ENCODE results near the gene CD47. TPM values are rescaled to one million over a fixed set of nuclear protein-coding genes. Genes with fewer than 3 reads are reported as not detected.

The CD47 gene
- total RNA-seq, 5 donors from 2014 or later (not counting 1 experiment from before 2014, with no cell fraction given), result 154 to 186 (median 161) TPM

DNA sequence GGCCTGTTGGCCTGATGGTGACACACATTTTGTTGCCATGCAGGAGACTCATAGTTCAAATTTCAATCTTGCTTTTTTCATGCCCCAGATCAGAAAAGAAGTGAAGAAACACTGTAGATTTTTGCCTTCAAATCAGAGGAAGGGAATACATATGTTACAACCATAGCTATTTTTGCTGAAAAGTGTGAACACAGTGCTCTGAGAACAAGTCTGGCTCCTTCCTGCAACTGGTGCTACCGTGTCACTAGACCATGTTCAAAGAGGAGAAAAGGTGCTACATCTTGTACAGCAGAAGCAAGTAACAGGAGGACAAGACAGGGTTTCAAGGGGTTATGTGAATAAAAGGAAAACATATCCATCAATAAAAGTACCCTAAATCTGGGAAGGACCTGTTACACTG lies 44.6 kb downstream of the CD47 start:
- H3K9me3 ChIP-seq, result no peaks in the 10 kb centered on the region
- no peak overlapping the region for H3K4me3 ChIP-seq (ENCODE audit: control insufficient read depth in 1 of 2, extremely low read depth in 1 of 2, low read length in 1 of 2)
- no peak for ATAC-seq (replicated peaks in 1 of 4)
- ChIA-PET POLR2A (no interaction called here), CTCF (no interaction called here)
- Mint-ChIP-seq H3K36me3 (peaks cover 56% of the 10 kb centered on the region), H3K4me1 (peaks cover 25 to 33% (median 31%) of the 10 kb centered on the region in 3 donors), H3K27ac (peak overlapping the region; percentile 10 to 34), H3K4me3 (no peak overlapping the region), H3K9me3 (no peaks in the 10 kb centered on the region), H3K27me3 (no peaks in the 10 kb centered on the region)
- H3K36me3 ChIP-seq (ENCODE audit: control insufficient read depth in 2 of 2, extremely low read depth in 1 of 2, insufficient read depth in 1 of 2, low read length in 1 of 2), result peaks cover 0 to 66% of the 10 kb centered on the region in 2 donors
- H3K27ac ChIP-seq (ENCODE audit: low read length), result no peak overlapping the region
- no peaks in the 10 kb centered on the region for H3K27me3 ChIP-seq (replicated peaks in 1 of 2; ENCODE audit: control insufficient read depth in 2 of 2, extremely low read depth in 1 of 2, insufficient read depth in 2 of 2, low read length in 1 of 2)
- H3K4me1 ChIP-seq (ENCODE audit: control insufficient read depth in 1 of 2, extremely low read depth in 1 of 2, insufficient read depth in 2 of 2, low read length in 2 of 2), result no peaks in the 10 kb centered on the region
- DNase-seq, result no peak
- no CpG with 5 or more reads among the region's 1 CpG for WGBS (ENCODE audit: insufficient coverage)

DNA sequence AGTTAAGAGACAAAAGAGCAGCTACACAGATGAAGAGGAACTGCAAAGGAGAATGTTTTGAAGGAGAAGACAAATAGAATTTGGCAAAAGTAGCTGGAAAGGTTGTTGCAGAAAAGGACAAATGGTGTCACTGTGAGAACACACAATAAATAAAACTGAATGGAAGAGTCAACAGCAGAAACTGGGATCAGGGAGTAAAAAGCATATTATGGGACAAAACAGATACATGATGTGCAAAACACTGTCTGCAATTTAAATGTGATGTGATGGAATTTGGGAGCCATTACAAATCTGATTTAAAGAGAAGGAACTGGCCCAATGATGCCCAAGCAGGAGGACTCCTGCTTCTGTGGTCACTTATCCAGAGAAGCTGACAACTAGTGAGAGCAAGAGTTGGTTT lies 46.1 kb downstream of the CD47 start:
- Histone ChIP-seq H3K27me3 (replicated peaks in 1 of 2; ENCODE audit: control insufficient read depth in 2 of 2, extremely low read depth in 1 of 2, insufficient read depth in 2 of 2, low read length in 1 of 2) (no peaks in the 10 kb centered on the region), H3K4me3 (ENCODE audit: control insufficient read depth in 1 of 2, extremely low read depth in 1 of 2, low read length in 1 of 2) (no peak overlapping the region), H3K9me3 (no peaks in the 10 kb centered on the region), H3K27ac (ENCODE audit: low read length) (no peak overlapping the region), H3K36me3 (ENCODE audit: control insufficient read depth in 2 of 2, extremely low read depth in 1 of 2, insufficient read depth in 1 of 2, low read length in 1 of 2) (peaks cover 0 to 67% of the 10 kb centered on the region in 2 donors), H3K4me1 (ENCODE audit: control insufficient read depth in 1 of 2, extremely low read depth in 1 of 2, insufficient read depth in 2 of 2, low read length in 2 of 2) (no peaks in the 10 kb centered on the region)
- Mint-ChIP-seq H3K4me3 (no peak overlapping the region), H3K27ac (peak overlapping the region; percentile 40 to 43), H3K27me3 (no peaks in the 10 kb centered on the region), H3K4me1 (peaks cover 20 to 33% (median 27%) of the 10 kb centered on the region in 3 donors), H3K36me3 (peaks cover 49% of the 10 kb centered on the region), H3K9me3 (no peaks in the 10 kb centered on the region)
- no peak for DNase-seq
- CTCF ChIA-PET, result interaction anchor here (0.7 to 0.8 kb wide), 2 partner anchors 9 to 48 kb away, joined by 3 to 4 read pairs; no protein-coding TSS in a partner anchor
- no peak for ATAC-seq (replicated peaks in 1 of 4)
- POLR2A ChIA-PET, result interaction anchor here (0.6 to 0.8 kb wide), 6 partner anchors 8 to 500 kb away, joined by 3 to 6 read pairs (median 4); no protein-coding TSS in a partner anchor

DNA sequence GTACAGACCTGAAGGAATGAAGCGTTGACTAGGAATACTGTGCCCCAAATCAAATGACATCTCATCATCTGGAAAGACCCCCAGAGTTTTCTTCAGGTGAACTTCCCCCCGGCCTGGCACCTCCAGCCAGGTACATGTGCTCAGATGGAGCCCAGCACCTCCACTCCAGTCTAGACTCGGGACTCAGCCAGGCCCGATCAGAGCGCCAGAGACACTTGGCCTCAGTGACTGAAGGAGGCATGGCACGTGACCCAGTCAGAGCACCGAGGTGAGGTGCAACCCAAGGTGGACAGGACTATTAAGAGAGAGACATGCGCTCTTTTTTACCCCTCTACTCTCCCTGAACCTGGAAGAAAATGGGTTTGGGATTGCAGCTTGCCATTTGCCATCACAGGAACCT lies 48.5 kb downstream of the CD47 start:
- Histone ChIP-seq H3K9me3 (no peaks in the 10 kb centered on the region), H3K27ac (ENCODE audit: low read length) (no peak overlapping the region), H3K36me3 (ENCODE audit: control insufficient read depth in 2 of 2, extremely low read depth in 1 of 2, insufficient read depth in 1 of 2, low read length in 1 of 2) (peaks cover 0 to 67% of the 10 kb centered on the region in 2 donors), H3K4me3 (ENCODE audit: control insufficient read depth in 1 of 2, extremely low read depth in 1 of 2, low read length in 1 of 2) (no peak overlapping the region), H3K27me3 (replicated peaks in 1 of 2; ENCODE audit: control insufficient read depth in 2 of 2, extremely low read depth in 1 of 2, insufficient read depth in 2 of 2, low read length in 1 of 2) (no peaks in the 10 kb centered on the region), H3K4me1 (ENCODE audit: control insufficient read depth in 1 of 2, extremely low read depth in 1 of 2, insufficient read depth in 2 of 2, low read length in 2 of 2) (no peaks in the 10 kb centered on the region)
- no peak overlapping the region for H3K4me3 Mint-ChIP-seq
- no peak for ATAC-seq (replicated peaks in 1 of 4)
- H3K9me3 Mint-ChIP-seq, result no peaks in the 10 kb centered on the region
- no peak for DNase-seq
- POLR2A ChIA-PET, result no interaction called here
- H3K27ac Mint-ChIP-seq, result no peak overlapping the region
- H3K4me1 Mint-ChIP-seq, result peaks cover 18 to 22% (median 20%) of the 10 kb centered on the region in 3 donors
- no peaks in the 10 kb centered on the region for H3K27me3 Mint-ChIP-seq
- CTCF ChIA-PET, result no interaction called here
- 91% methylated on average over 5 of the region's 8 CpGs for WGBS (ENCODE audit: insufficient coverage)
- H3K36me3 Mint-ChIP-seq, result peaks cover 50% of the 10 kb centered on the region

DNA sequence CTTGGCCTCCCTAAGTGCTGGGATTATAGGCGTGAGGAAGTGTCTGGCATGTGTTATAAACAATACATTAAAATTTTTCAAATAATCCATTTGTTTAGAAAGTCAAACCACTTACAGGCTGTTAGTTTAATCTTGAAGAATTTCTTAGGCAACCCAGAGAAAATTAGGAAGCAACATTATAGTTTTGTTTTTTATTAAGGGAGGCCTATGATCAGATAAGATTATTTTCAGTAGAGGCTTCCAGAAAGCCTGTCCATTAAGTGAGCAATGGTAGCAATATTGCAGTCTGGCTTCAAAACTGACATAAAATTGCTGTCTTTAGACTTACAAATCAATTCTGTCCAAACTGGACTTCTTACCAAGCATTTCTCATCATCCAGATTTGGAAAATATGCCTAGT lies 49.6 kb downstream of the CD47 start:
- H3K4me3 Mint-ChIP-seq, result no peak overlapping the region
- peaks cover 0 to 56% of the 10 kb centered on the region in 2 donors for H3K36me3 ChIP-seq (ENCODE audit: control insufficient read depth in 2 of 2, extremely low read depth in 1 of 2, insufficient read depth in 1 of 2, low read length in 1 of 2)
- H3K36me3 Mint-ChIP-seq, result peaks cover 45% of the 10 kb centered on the region
- peak overlapping the region in 1 of 2 donors; percentile 19 for H3K27ac Mint-ChIP-seq
- ChIA-PET CTCF (no interaction called here), POLR2A (no interaction called here)
- no peaks in the 10 kb centered on the region for H3K9me3 Mint-ChIP-seq
- H3K27me3 Mint-ChIP-seq, result no peaks in the 10 kb centered on the region
- WGBS (ENCODE audit: insufficient coverage), result no CpG with 5 or more reads among the region's 1 CpG
- no peaks in the 10 kb centered on the region for H3K4me1 ChIP-seq (ENCODE audit: control insufficient read depth in 1 of 2, extremely low read depth in 1 of 2, insufficient read depth in 2 of 2, low read length in 2 of 2)
- no peak overlapping the region for H3K27ac ChIP-seq (ENCODE audit: low read length)
- ATAC-seq (replicated peaks in 1 of 4) (no peak), DNase-seq (no peak)
- no peaks in the 10 kb centered on the region for H3K9me3 ChIP-seq
- peaks cover 22 to 29% (median 24%) of the 10 kb centered on the region in 3 donors for H3K4me1 Mint-ChIP-seq
- H3K4me3 ChIP-seq (ENCODE audit: control insufficient read depth in 1 of 2, extremely low read depth in 1 of 2, low read length in 1 of 2), result no peak overlapping the region
- H3K27me3 ChIP-seq (replicated peaks in 1 of 2; ENCODE audit: control insufficient read depth in 2 of 2, extremely low read depth in 1 of 2, insufficient read depth in 2 of 2, low read length in 1 of 2), result no peaks in the 10 kb centered on the region

DNA sequence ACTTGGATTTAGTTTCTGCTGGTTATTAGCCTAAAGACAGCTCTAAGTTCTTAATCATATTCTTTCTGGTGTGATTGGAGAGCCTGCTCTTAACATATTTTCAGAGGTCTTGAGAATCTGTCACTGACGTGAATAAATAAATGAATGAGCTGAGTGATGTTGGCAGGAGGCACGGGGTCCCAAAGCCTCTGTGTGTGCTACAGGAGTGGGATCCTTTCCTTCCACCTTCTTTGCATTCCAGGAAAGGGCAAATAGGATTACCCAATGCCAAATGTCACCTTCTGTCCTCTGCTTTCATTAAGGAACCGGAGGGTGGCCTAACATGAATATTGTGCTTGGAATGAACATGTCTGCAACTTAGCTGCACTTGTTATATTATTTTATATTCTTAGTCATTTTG lies 53.1 kb downstream of the CD47 start:
- no peak overlapping the region for H3K4me3 ChIP-seq (ENCODE audit: control insufficient read depth in 1 of 2, extremely low read depth in 1 of 2, low read length in 1 of 2)
- H3K27ac ChIP-seq (ENCODE audit: low read length), result no peak overlapping the region
- ATAC-seq (replicated peaks in 1 of 4) (no peak), DNase-seq (no peak)
- ChIA-PET POLR2A (no interaction called here), CTCF (no interaction called here)
- Mint-ChIP-seq H3K27ac (peak overlapping the region; percentile 3 to 57), H3K4me3 (no peak overlapping the region), H3K4me1 (peaks cover 16 to 32% (median 24%) of the 10 kb centered on the region in 3 donors), H3K36me3 (peaks cover 48% of the 10 kb centered on the region), H3K27me3 (no peaks in the 10 kb centered on the region), H3K9me3 (no peaks in the 10 kb centered on the region)
- peaks cover 0 to 3% of the 10 kb centered on the region in 2 experiments for H3K4me1 ChIP-seq (ENCODE audit: control insufficient read depth in 1 of 2, extremely low read depth in 1 of 2, insufficient read depth in 2 of 2, low read length in 2 of 2)
- WGBS (ENCODE audit: insufficient coverage), result no CpG with 5 or more reads among the region's 3 CpGs
- H3K9me3 ChIP-seq, result no peaks in the 10 kb centered on the region
- H3K27me3 ChIP-seq (replicated peaks in 1 of 2; ENCODE audit: control insufficient read depth in 2 of 2, extremely low read depth in 1 of 2, insufficient read depth in 2 of 2, low read length in 1 of 2), result no peaks in the 10 kb centered on the region
- peaks cover 0 to 43% of the 10 kb centered on the region in 2 donors for H3K36me3 ChIP-seq (ENCODE audit: control insufficient read depth in 2 of 2, extremely low read depth in 1 of 2, insufficient read depth in 1 of 2, low read length in 1 of 2)

DNA sequence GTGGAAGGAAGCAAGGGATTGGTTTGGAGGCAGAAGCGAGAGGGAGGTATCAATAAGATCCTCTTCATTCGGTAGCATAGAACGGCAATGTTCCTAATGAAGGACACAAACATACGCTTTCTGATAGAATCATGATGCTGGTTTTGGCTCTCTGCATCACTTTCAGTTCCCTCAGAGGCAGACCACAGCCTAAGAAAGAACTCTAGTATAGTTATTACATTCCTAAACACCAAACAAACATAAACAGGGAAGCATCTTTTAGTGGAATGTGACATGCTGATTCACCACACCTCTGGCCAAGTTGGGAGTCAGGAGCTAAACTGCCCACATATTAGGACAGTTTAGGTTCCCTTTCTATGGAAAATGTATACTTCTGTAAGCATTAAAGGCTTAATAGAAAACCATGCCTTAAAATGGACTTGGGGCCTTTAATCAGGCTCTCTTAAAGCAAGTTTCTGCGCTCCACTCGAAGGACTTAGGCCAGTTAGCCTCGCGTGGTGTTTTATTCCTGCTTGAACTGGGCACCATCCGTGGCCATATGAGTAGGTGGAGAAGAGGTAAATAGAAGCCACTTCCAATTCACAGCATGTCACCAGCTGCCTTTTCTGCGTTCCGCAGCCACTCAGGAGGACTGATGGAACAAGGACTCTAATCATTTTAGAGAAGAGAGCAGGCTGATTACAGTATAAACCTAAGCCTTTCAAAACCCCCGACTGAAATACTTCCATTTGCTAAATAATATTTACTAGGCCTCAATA lies 53.7 kb downstream of the CD47 start:
- WGBS (ENCODE audit: insufficient coverage), result 100% methylated on average over 3 of the region's 12 CpGs
- H3K9me3 ChIP-seq, result no peaks in the 10 kb centered on the region
- POLR2A ChIA-PET, result no interaction called here
- H3K4me1 Mint-ChIP-seq, result peaks cover 16 to 32% (median 24%) of the 10 kb centered on the region in 3 donors
- peaks cover 0 to 3% of the 10 kb centered on the region in 2 experiments for H3K4me1 ChIP-seq (ENCODE audit: control insufficient read depth in 1 of 2, extremely low read depth in 1 of 2, insufficient read depth in 2 of 2, low read length in 2 of 2)
- peaks cover 3 to 38% of the 10 kb centered on the region in 2 donors for H3K36me3 ChIP-seq (ENCODE audit: control insufficient read depth in 2 of 2, extremely low read depth in 1 of 2, insufficient read depth in 1 of 2, low read length in 1 of 2)
- no peaks in the 10 kb centered on the region for H3K27me3 Mint-ChIP-seq
- H3K27ac ChIP-seq (ENCODE audit: low read length), result no peak overlapping the region
- DNase-seq (no peak), ATAC-seq (replicated peaks in 1 of 4) (no peak)
- no peaks in the 10 kb centered on the region for H3K27me3 ChIP-seq (replicated peaks in 1 of 2; ENCODE audit: control insufficient read depth in 2 of 2, extremely low read depth in 1 of 2, insufficient read depth in 2 of 2, low read length in 1 of 2)
- CTCF ChIA-PET, result no interaction called here
- H3K4me3 Mint-ChIP-seq, result no peak overlapping the region
- peak overlapping the region; percentile 11 to 57 for H3K27ac Mint-ChIP-seq
- peaks cover 42% of the 10 kb centered on the region for H3K36me3 Mint-ChIP-seq
- H3K9me3 Mint-ChIP-seq, result no peaks in the 10 kb centered on the region
- no peak overlapping the region for H3K4me3 ChIP-seq (ENCODE audit: control insufficient read depth in 1 of 2, extremely low read depth in 1 of 2, low read length in 1 of 2)
